ENCODE results near the gene MEGF11. TPM values are rescaled to one million over a fixed set of nuclear protein-coding genes. Genes with fewer than 3 reads are reported as not detected.

The MEGF11 gene
- total RNA-seq, 4 donors from 2014 or later: not detected

DNA sequence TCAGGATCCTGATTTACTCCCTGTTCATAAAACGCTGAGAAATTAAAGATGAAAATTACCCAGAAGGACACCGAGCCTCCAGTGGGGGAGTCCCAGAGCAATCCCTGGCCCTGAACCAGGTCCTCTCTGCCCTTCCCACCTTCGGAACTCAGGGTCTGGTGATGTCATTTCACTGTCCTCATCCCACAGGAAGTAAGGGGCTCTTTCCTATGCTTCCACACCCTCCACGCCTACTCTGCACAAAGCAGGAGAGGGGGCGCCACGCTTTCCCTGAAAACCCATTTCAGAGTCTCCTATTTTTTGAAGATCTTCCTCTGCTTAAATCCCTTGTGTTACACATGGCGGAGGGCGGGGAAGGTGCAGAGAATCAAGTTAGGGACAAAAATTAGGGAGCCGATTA, 18.8 kb downstream of the MEGF11 start:
- H3K36me3 ChIP-seq: no peaks in the 10 kb centered on the region
- H3K4me3 ChIP-seq: no peak overlapping the region
- WGBS, 2 donors: 58 to 70% methylated on average over 8 of the region's 9 CpGs
- no peak for DNase-seq
- no peak overlapping the region for H3K27ac ChIP-seq
- H3K9me3 ChIP-seq: no peaks in the 10 kb centered on the region
- peaks cover 0 to 46% (median 0%) of the 10 kb centered on the region in 4 donors for H3K27me3 ChIP-seq
- no peaks in the 10 kb centered on the region for H3K4me1 ChIP-seq
- TF ChIP-seq POLR2A (IDR thresholded peaks at IDR 0.05): no peak
- TF ChIP-seq, protein P1, sequence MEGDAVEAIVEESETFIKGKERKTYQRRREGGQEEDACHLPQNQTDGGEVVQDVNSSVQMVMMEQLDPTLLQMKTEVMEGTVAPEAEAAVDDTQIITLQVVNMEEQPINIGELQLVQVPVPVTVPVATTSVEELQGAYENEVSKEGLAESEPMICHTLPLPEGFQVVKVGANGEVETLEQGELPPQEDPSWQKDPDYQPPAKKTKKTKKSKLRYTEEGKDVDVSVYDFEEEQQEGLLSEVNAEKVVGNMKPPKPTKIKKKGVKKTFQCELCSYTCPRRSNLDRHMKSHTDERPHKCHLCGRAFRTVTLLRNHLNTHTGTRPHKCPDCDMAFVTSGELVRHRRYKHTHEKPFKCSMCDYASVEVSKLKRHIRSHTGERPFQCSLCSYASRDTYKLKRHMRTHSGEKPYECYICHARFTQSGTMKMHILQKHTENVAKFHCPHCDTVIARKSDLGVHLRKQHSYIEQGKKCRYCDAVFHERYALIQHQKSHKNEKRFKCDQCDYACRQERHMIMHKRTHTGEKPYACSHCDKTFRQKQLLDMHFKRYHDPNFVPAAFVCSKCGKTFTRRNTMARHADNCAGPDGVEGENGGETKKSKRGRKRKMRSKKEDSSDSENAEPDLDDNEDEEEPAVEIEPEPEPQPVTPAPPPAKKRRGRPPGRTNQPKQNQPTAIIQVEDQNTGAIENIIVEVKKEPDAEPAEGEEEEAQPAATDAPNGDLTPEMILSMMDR (IDR thresholded peaks at IDR 0.05): no peak
- intact Hi-C loops (cut with DNase I): no loop called here

DNA sequence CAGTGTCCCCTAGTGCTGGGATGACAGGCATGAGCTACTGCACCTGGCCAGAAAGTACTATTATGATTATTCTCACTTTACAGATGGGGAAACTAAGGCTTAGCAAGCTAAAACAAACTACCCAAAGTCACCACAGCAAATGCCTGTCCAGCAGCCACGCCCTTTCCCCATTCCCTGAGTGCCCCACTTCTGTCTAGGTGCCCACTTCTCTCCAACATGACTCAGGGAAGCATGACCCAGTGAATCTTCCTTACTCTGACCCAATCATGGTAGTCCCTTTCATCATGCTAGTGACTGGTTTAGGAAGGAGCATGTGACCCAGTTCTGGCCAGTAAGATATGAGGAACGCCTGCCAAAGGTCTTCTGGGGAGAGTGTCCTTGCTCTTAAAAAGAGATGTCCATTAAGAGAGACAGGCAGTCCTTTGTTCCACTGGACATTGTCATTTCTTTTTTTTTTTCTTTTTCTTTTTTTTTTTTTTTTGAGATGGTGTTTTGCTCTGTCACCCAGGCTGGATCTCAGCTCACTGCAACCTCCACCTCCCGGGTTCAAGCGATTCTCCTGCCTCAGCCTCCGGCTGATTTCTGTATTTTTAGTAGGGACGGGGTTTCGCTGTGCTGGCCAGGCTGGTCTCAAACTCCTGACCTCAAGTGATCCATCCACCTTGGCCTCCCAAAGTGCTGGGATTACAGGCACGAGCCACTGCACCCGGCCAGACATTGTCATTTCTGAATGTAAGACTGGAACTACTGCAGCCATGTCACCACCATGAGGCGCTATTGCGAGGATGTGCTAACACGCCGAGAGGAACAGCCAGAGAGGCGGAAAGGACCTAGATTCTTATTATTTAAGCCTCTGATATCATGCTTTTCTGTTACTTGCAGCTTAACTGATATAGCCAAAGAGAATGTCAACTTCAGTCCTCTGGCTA, 19.8 kb downstream of the MEGF11 start:
- no peak for DNase-seq
- Histone ChIP-seq H3K36me3 (no peaks in the 10 kb centered on the region), H3K27ac (no peak overlapping the region), H3K9me3 (no peaks in the 10 kb centered on the region), H3K4me3 (no peak overlapping the region), H3K27me3 (peaks cover 0 to 46% (median 0%) of the 10 kb centered on the region in 4 donors), H3K4me1 (no peaks in the 10 kb centered on the region)
- intact Hi-C loops (cut with DNase I): no loop called here
- TF ChIP-seq POLR2A (IDR thresholded peaks at IDR 0.05): no peak
- TF ChIP-seq, protein P1 (IDR thresholded peaks at IDR 0.05): no peak
- 86 to 96% methylated on average over 7 to 13 of the region's 14 CpGs for WGBS, 2 donors

DNA sequence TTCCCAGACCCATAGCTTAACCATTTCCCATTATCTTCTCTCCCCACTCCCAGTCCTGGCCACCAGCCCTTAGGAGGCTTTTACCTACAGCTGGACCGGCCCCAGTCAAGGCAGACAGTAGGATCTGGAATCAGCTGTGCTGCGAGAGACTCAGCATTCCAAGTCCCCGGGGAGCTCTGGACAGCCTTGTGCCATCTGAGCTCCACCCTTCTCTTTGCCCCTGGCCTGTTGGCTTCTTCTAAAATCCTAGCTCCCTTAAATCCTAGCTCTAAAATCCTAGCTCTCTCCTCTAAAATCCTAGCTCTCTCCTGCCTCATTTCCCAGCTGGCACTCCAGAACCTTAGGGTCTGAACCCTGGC, 21.3 kb downstream of the MEGF11 start:
- intact Hi-C loops (cut with DNase I): no loop called here
- Histone ChIP-seq H3K36me3 (no peaks in the 10 kb centered on the region), H3K27me3 (peaks cover 0 to 38% (median 0%) of the 10 kb centered on the region in 4 donors), H3K4me1 (no peaks in the 10 kb centered on the region), H3K4me3 (no peak overlapping the region), H3K27ac (no peak overlapping the region), H3K9me3 (no peaks in the 10 kb centered on the region)
- TF ChIP-seq, protein P1 (IDR thresholded peaks at IDR 0.05): no peak
- no peak for TF ChIP-seq POLR2A (IDR thresholded peaks at IDR 0.05)
- no peak for DNase-seq
- 62 to 65% methylated on average over 2 to 3 of the region's 3 CpGs for WGBS, 2 donors

DNA sequence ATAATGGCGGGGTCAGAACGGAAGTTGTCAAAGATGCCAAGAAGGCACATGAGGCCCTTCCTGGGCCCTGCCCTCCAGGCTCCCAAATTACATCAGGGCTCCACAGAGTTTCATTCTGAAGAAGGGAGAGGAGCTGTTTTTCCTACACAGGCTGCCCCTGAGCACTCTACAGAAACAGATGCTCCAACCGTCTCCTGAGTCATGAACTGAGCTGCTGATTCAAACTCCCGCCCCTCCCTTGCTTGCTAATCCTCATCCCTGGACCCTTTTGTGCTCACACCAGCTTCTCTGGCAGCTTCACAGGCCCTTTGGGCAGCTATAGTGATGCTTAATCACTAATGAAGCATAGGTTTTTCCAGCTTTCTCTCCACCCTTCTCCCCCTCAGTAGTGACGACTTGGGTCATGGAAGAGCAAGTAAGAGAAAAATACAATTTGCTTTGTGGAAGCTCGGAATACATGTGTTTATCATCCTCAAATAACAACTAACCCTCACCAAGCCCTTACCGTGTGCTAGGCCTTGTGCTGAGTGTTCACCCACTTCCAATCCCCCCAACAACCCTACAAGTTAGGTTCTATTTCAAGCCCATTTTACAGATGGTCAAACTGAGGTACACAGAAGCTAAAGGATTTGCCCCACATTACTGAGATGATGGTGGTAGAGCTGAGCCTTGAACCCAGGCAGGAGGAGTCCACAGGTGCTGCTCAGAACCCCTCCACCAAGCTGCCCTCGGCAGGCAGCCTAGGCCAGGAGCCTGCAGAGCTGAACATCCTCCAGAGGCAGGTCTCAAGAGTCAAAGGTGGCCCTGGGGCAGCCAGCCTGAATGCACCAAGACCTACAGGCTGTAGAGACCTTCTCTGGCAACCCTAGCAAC, 21.9 kb downstream of the MEGF11 start:
- no peak for DNase-seq
- Histone ChIP-seq H3K4me1 (no peaks in the 10 kb centered on the region), H3K36me3 (no peaks in the 10 kb centered on the region), H3K27me3 (peaks cover 0 to 32% (median 0%) of the 10 kb centered on the region in 4 donors), H3K9me3 (no peaks in the 10 kb centered on the region), H3K4me3 (no peak overlapping the region), H3K27ac (no peak overlapping the region)
- intact Hi-C loops (cut with DNase I): no loop called here
- TF ChIP-seq, protein P1 (IDR thresholded peaks at IDR 0.05): no peak
- no peak for TF ChIP-seq POLR2A (IDR thresholded peaks at IDR 0.05)
- 64 to 65% methylated on average over 7 to 8 of the region's 8 CpGs for WGBS, 2 donors
